DOHH2 (cell line): ENCODE data around the gene RIT2.

Experiments used
- H3F3A ChIP-seq: fragments of 200-600 bp; sonication (generic), shearing (Covaris generic); 2 replicates; pipeline ENCODE4 v1.6.0; 2016; ENCODE audit warnings: antibody characterized with exemption, mild to moderate bottlenecking; ENCODE audit not compliant: control insufficient read depth, insufficient read depth
- H3K27ac ChIP-seq: fragments of 200-600 bp; sonication (generic); 2 replicates; pipeline ENCODE4 v1.5.1; 2014; ENCODE audit warnings: low read depth, mild to moderate bottlenecking, low read length, moderate library complexity
- H3K27me3 ChIP-seq: fragments of 200-600 bp; sonication (generic); 2 replicates; pipeline ENCODE4 v1.6.1; 2014; ENCODE audit warnings: mild to moderate bottlenecking, low read length, mixed read lengths; ENCODE audit not compliant: control insufficient read depth
- H3K36me3 ChIP-seq: fragments of 200-600 bp; sonication (generic); 2 replicates; pipeline ENCODE4 v1.6.1; 2014; ENCODE audit warnings: mild to moderate bottlenecking, low read length, moderate library complexity, mixed read lengths; ENCODE audit not compliant: control insufficient read depth
- H3K4me1 ChIP-seq: fragments of 200-600 bp; sonication (generic); 2 replicates; pipeline ENCODE4 v1.6.1; 2014; ENCODE audit warnings: mild to moderate bottlenecking, low read length, mixed read lengths; ENCODE audit not compliant: control insufficient read depth
- H3K4me2 ChIP-seq: fragments of 200-600 bp; sonication (generic); 2 replicates; pipeline ENCODE4 v1.6.0; 2014; ENCODE audit warnings: mild to moderate bottlenecking, low read length, moderate library complexity
- H3K4me3 ChIP-seq: fragments of 200-600 bp; sonication (generic); 2 replicates; pipeline ENCODE4 v1.5.1; 2014; ENCODE audit warnings: mild to moderate bottlenecking, low read length, mixed read lengths
- H3K79me2 ChIP-seq: fragments of 200-600 bp; sonication (generic); 2 replicates; pipeline ENCODE4 v1.6.1; 2014; ENCODE audit warnings: mild to moderate bottlenecking, low read length, mixed read lengths; ENCODE audit not compliant: control insufficient read depth
- H3K9me2 ChIP-seq: fragments of 200-600 bp; sonication (generic); replicated peaks from 2 replicates; pipeline ENCODE4 v1.6.1; 2014; ENCODE audit warnings: mild to moderate bottlenecking, low read length, mixed read lengths; ENCODE audit not compliant: control insufficient read depth
- H3K9me3 ChIP-seq: fragments of 200-600 bp; sonication (generic); 2 replicates; pipeline ENCODE4 v1.6.1; 2014; ENCODE audit warnings: antibody characterized with exemption, low read length, mixed read lengths; ENCODE audit not compliant: control insufficient read depth, insufficient read depth
- H4K20me1 ChIP-seq: fragments of 200-600 bp; sonication (generic); 2 replicates; pipeline ENCODE4 v1.6.0; 2014; ENCODE audit warnings: low read depth, mild to moderate bottlenecking, antibody characterized with exemption, low read length, moderate library complexity; ENCODE audit not compliant: control insufficient read depth, insufficient read depth
- CTCF ChIP-seq: fragments of 200-600 bp; sonication (generic); IDR thresholded peaks from one replicate; pipeline ENCODE4 v1.5.1; 2014; ENCODE audit warnings: antibody characterized with exemption, mild to moderate bottlenecking, low read depth, low read length; ENCODE audit not compliant: poor library complexity, severe bottlenecking
- EZH2phosphoT487 ChIP-seq: fragments of 200-600 bp; sonication (generic); IDR thresholded peaks from 2 replicates; pipeline ENCODE4 v1.6.1; 2017; ENCODE audit warnings: borderline replicate concordance, mild to moderate bottlenecking, antibody characterized with exemption, low read length, moderate library complexity, mixed read lengths

The RIT2 gene

GRCh38 chr18:43007365-43007764, 108.1 kb downstream of the RIT2 start:
- H3K4me1 ChIP-seq: no peaks in the 10 kb centered on the region; the same call in 1 of the 2 replicates
- no peaks in the 10 kb centered on the region for H3K9me2 ChIP-seq
- H3K4me2 ChIP-seq: no peak overlapping the region
- no peaks in the 10 kb centered on the region for H3K36me3 ChIP-seq
- H3K9me3 ChIP-seq: no peaks in the 10 kb centered on the region
- no peaks in the 10 kb centered on the region for H4K20me1 ChIP-seq
- no peaks in the 10 kb centered on the region for H3F3A ChIP-seq
- TF ChIP-seq EZH2phosphoT487 (no peak), CTCF (no peak)
- no peaks in the 10 kb centered on the region for H3K79me2 ChIP-seq
- H3K27me3 ChIP-seq: no peaks in the 10 kb centered on the region
- no peak overlapping the region for H3K4me3 ChIP-seq
- H3K27ac ChIP-seq: no peak overlapping the region

- Histone ChIP-seq H4K20me1 (no peaks in the 10 kb centered on the region), H3K9me2 (no peaks in the 10 kb centered on the region), H3K36me3 (no peaks in the 10 kb centered on the region), H3K27ac (no peak overlapping the region), H3K27me3 (no peaks in the 10 kb centered on the region), H3K79me2 (no peaks in the 10 kb centered on the region), H3K9me3 (no peaks in the 10 kb centered on the region), H3K4me3 (no peak overlapping the region), H3K4me1 (no peaks in the 10 kb centered on the region; the same call in 1 of the 2 replicates), H3K4me2 (no peak overlapping the region), H3F3A (no peaks in the 10 kb centered on the region)
- TF ChIP-seq EZH2phosphoT487 (no peak), CTCF (no peak)
These were observed 111.1 kb downstream of the RIT2 start for GRCh38 chr18:43004421-43004820.

GRCh38 chr18:43001821-43002220, 113.7 kb downstream of the RIT2 start:
- H3K9me2 ChIP-seq: no peaks in the 10 kb centered on the region
- no peak for TF ChIP-seq EZH2phosphoT487
- TF ChIP-seq CTCF: no peak

GRCh38 chr18:42996824-42997223, 118.7 kb downstream of the RIT2 start:
- H3K27me3 ChIP-seq: no peaks in the 10 kb centered on the region
- no peak overlapping the region for H3K27ac ChIP-seq
- no peak overlapping the region for H3K4me3 ChIP-seq
- H3K9me3 ChIP-seq: no peaks in the 10 kb centered on the region
- no peaks in the 10 kb centered on the region for H3K4me1 ChIP-seq
- no peaks in the 10 kb centered on the region for H3K36me3 ChIP-seq
- H3F3A ChIP-seq: no peaks in the 10 kb centered on the region
- no peak for TF ChIP-seq EZH2phosphoT487
- TF ChIP-seq CTCF: no peak
- no peak overlapping the region for H3K4me2 ChIP-seq
- no peaks in the 10 kb centered on the region for H3K79me2 ChIP-seq
- H4K20me1 ChIP-seq: no peaks in the 10 kb centered on the region
- H3K9me2 ChIP-seq: no peaks in the 10 kb centered on the region

More at GRCh38 chr18:43001821-43002220, 113.7 kb downstream of the RIT2 start:
- Histone ChIP-seq H3K9me3 (no peaks in the 10 kb centered on the region), H4K20me1 (no peaks in the 10 kb centered on the region), H3K79me2 (no peaks in the 10 kb centered on the region), H3K4me1 (no peaks in the 10 kb centered on the region), H3K4me2 (no peak overlapping the region), H3F3A (no peaks in the 10 kb centered on the region), H3K4me3 (no peak overlapping the region), H3K36me3 (no peaks in the 10 kb centered on the region), H3K27me3 (no peaks in the 10 kb centered on the region), H3K27ac (no peak overlapping the region)
